ENCODE results near the gene TRAF3IP1. TPM values are rescaled to one million over a fixed set of nuclear protein-coding genes. Genes with fewer than 3 reads are reported as not detected.
"Not testable (repeated sequence)": the region's sequence is repeated elsewhere in the genome, so short reads cannot be mapped to it uniquely, and the experiment has no call there.

Gene TRAF3IP1
- total RNA-seq, 2 experiments from 2014 or later: 5.4 to 7.0 TPM

DNA sequence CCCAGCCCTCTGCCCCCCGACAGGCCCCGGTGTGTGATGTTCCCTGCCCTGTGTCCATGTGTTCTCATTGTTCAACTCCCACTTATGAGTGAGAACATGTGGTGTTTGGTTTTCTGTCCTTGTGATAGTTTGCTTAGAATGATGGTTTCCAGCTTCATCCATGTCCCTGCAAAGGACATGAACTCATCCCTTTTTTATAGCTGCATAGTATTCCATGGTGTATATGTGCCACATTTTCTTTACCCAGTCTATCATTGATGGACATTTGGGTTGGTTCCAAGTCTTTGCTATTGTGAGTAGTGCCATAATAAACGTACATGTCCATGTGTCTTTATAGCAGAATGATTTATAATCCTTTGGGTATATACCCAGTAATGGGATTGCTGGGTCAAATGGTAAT, 52.0 kb downstream of the TRAF3IP1 start:
- H3K9me3 Mint-ChIP-seq; DNase-seq; POLR2A ChIA-PET; H3K4me3 Mint-ChIP-seq; H3K27ac Mint-ChIP-seq; CTCF ChIA-PET; H3K27me3 Mint-ChIP-seq; H3K36me3 Mint-ChIP-seq (ENCODE audit: low read depth): not testable (repeated sequence)
- H3K4me1 Mint-ChIP-seq: peaks cover 17% of the 10 kb centered on the region

DNA sequence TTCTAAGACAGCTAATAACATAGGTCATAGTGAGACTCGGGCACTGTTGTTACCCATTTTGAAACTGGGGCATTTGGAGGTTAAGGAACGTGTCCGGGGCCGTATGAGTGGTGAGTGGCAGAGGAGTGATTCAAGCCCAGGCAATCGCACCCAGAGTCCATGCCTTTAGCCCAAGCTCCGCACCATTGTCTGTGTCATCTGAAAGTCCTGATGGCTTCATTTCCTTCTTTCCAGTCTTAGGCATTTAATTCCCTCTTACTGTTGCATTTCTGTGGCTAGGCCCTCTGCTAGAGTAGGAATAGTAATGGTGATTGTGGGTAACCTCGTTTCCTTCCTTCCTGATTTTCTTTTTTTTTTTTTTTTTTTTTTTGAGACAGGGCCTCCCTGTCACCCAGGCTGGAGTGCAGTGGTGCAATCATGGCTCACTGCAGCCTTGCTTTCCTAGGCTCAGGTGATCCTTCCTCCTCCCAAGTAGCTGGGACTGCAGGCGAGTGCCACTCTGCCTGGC, 56.6 kb downstream of the TRAF3IP1 start:
- Mint-ChIP-seq H3K27me3 (peaks cover 2% of the 10 kb centered on the region), H3K4me1 (peaks cover 50% of the 10 kb centered on the region), H3K9me3 (peaks cover 10% of the 10 kb centered on the region), H3K27ac (peak overlapping the region; percentile 36), H3K36me3 (ENCODE audit: low read depth) (peaks cover 4% of the 10 kb centered on the region), H3K4me3 (no peak overlapping the region)
- CTCF ChIA-PET: interaction anchor here (1.2 to 2.1 kb wide), 3 partner anchors 10 to 84 kb away, joined by 3 to 11 read pairs (median 6); no protein-coding TSS in a partner anchor
- DNase-seq: peak; percentile 49
- POLR2A ChIA-PET: interaction anchor here (0.7 to 1.3 kb wide), 3 partner anchors 10 to 50 kb away, joined by 3 to 7 read pairs (median 3); no protein-coding TSS in a partner anchor

DNA sequence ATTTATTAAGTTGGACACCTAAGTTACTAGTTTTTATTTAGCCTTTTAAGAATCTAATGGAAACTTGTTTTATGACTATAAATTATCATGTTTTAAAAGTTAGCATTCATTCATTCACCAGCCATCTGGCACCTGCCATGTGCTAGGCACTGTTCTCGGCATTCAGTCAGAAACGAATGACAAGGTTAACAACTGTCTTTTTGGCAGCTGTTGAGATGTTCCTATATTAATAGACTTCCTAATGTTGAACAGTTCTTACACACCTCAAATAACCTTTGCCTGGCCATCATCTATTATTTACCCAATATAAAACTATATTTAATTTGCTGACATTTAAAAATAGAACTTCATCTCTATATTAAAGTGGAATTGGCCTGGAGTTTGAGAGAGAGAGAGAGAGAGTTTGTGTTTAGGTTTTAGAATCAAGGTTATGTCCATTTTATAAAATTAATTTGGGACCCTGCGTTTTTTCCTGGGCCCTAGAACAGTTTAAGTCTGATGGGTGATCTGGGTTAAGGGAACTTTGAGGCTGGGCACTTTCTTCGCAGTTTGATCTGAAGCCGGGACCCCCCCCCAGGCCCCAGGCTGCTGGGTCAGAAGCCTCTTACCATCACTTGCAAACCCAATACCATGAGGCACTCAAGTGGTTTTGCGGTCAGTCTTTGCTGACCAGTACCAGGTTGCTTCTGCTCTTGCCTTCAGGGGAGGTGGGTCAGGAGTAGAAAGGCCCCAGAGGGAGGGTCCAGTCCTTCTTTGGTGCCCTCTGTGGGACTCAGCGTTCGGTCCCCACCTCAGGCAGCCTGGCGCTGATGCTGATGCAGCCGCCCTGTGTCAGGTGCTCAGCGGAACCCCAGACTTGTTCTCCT, 58.1 kb downstream of the TRAF3IP1 start:
- peaks cover 2% of the 10 kb centered on the region for H3K27me3 Mint-ChIP-seq
- H3K36me3 Mint-ChIP-seq (ENCODE audit: low read depth): peaks cover 4% of the 10 kb centered on the region
- peaks cover 3% of the 10 kb centered on the region for H3K9me3 Mint-ChIP-seq
- no peak overlapping the region for H3K27ac Mint-ChIP-seq
- no peak overlapping the region for H3K4me3 Mint-ChIP-seq
- ChIA-PET CTCF (interaction anchor here (1.5 to 2.1 kb wide), 2 partner anchors 9 to 12 kb away, joined by 3 to 11 read pairs; no protein-coding TSS in a partner anchor), POLR2A (no interaction called here)
- DNase-seq: no peak
- H3K4me1 Mint-ChIP-seq: peaks cover 51% of the 10 kb centered on the region

DNA sequence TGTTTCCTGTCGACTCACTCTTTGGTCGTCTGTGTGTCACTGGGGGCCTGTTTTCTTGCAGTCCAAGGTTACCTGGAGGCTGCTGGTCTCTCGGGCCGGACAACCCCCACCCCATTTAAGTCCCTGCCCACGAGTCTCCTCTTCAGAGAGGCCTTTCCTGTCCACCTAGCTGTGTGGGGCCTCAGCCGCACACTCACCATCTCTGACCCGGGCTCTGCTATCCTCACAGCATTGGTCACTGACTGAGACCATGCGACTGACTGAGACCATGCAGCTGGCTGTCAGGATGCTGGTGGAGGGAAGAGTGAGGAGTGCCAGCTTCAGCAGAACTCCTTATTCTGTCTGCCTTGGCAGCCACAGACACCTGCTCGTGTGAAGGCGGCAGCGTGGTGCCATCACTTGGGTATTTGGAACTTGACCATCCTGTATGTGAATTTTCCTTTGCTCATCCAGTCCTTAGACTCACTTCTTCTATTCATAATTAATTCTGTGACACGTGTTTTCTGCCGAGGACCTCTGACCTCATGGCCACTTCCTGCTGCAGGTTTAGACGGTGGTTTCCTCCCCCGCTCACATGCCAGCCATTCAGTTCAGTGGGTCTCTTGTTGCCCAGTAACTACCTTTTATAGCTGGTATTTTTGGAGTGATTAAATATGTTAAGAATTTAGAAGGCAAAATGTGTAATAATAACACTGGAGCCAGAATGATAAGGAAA, 58.9 kb downstream of the TRAF3IP1 start:
- POLR2A ChIA-PET: interaction anchor here (1.0 kb wide), 1 partner anchor 94 kb away, joined by 3 read pairs; no protein-coding TSS in a partner anchor
- no peak overlapping the region for H3K4me3 Mint-ChIP-seq
- H3K9me3 Mint-ChIP-seq: no peaks in the 10 kb centered on the region
- H3K4me1 Mint-ChIP-seq: peaks cover 51% of the 10 kb centered on the region
- no peaks in the 10 kb centered on the region for H3K36me3 Mint-ChIP-seq (ENCODE audit: low read depth)
- peaks cover 2% of the 10 kb centered on the region for H3K27me3 Mint-ChIP-seq
- CTCF ChIA-PET: interaction anchor here (1.5 kb wide), 2 partner anchors 8 to 10 kb away, joined by 3 to 6 read pairs; no protein-coding TSS in a partner anchor
- DNase-seq: peak; percentile 66
- no peak overlapping the region for H3K27ac Mint-ChIP-seq

DNA sequence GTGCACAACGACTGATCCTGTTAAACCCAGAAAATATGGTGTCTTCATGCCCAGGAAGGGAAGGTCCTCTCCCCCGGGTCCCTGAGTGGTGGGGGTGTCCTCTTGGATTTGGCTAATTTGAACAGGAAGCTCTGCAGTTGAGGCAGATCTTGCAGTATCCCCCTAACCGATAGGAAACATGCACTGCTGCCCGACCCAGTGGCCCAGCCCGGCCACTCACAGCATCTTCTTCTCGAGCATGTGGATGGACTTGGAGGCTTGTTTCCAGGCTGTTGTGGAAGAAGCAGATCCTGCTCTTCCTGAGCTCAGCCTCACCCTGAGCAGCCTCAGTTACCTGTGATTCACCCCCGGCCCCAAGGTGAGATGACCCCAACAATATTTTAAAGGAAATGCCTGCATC, 60.0 kb downstream of the TRAF3IP1 start:
- CTCF ChIA-PET: interaction anchor here (1.5 kb wide), 1 partner anchor 10 kb away, joined by 6 read pairs; no protein-coding TSS in a partner anchor
- Mint-ChIP-seq H3K4me1 (peaks cover 50% of the 10 kb centered on the region), H3K36me3 (ENCODE audit: low read depth) (no peaks in the 10 kb centered on the region), H3K9me3 (no peaks in the 10 kb centered on the region), H3K27me3 (peaks cover under 1% of the 10 kb centered on the region), H3K4me3 (no peak overlapping the region), H3K27ac (no peak overlapping the region)
- POLR2A ChIA-PET: interaction anchor here (1.0 kb wide), 1 partner anchor 95 kb away, joined by 3 read pairs; no protein-coding TSS in a partner anchor
- no peak for DNase-seq

DNA sequence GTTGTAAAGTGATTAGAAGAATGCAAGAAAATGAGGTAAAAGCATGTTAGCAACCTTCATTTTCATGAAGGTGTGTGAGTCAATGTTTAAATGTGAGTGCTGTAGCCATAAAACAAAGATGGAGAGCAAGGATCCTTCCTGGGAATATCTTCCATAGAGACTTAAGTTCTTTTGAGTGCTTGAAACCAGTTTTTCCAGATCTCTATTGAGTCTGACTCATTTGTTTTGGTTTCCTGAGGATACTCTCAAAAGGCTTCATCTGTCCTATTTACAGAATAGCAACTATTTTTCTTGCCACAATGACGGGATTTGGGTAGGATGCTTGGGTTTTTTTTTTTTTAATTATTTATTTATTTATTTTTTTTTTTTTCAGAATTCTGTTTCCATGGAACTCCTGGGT, 60.5 kb downstream of the TRAF3IP1 start:
- Mint-ChIP-seq H3K27ac (no peak overlapping the region), H3K27me3 (no peaks in the 10 kb centered on the region), H3K36me3 (ENCODE audit: low read depth) (no peaks in the 10 kb centered on the region), H3K4me3 (no peak overlapping the region), H3K9me3 (no peaks in the 10 kb centered on the region), H3K4me1 (peaks cover 50% of the 10 kb centered on the region)
- CTCF ChIA-PET: no interaction called here
- POLR2A ChIA-PET: no interaction called here
- no peak for DNase-seq

DNA sequence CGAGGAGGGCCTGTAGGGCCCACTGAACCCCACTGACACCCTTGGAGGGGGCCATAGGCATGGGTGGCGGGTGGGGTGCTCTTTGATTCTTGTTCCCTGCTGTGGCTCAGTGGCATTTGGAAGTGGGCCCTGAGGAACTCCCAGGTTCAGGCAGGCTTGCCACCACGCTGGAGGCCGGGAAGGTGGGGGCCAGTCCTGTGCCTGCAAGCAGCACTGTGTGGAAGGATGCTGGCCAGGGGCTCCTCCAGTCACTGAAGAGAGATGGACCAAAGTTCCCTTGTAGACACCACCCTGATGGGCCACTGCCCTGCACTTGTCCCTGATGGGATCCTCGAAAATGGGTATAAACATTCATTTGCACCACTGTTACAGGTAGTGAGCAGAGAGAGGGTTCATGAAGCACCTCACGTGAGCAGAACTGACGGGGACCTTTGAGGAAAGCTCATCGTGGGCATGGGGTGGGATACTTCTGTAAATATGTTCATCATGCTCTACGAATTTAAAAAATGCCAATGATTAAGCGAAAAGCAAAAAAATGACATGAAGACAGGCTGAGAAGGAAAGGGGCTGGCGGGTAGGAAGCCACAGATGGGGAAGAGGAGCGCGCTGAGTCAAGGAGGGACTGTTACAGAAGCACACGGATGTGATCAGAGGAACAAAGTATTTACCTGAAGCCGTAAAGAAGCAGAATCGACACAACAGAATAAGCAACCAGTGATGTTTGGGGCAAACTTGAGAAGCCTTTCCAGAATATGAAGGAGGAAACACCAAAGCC, 61.2 kb downstream of the TRAF3IP1 start:
- CTCF ChIA-PET: interaction anchor here (1.1 kb wide), 1 partner anchor 11 kb away, joined by 4 read pairs; no protein-coding TSS in a partner anchor
- no peaks in the 10 kb centered on the region for H3K36me3 Mint-ChIP-seq (ENCODE audit: low read depth)
- no peaks in the 10 kb centered on the region for H3K27me3 Mint-ChIP-seq
- no peaks in the 10 kb centered on the region for H3K9me3 Mint-ChIP-seq
- DNase-seq: no peak
- no peak overlapping the region for H3K4me3 Mint-ChIP-seq
- peaks cover 47% of the 10 kb centered on the region for H3K4me1 Mint-ChIP-seq
- H3K27ac Mint-ChIP-seq: no peak overlapping the region
- POLR2A ChIA-PET: no interaction called here

DNA sequence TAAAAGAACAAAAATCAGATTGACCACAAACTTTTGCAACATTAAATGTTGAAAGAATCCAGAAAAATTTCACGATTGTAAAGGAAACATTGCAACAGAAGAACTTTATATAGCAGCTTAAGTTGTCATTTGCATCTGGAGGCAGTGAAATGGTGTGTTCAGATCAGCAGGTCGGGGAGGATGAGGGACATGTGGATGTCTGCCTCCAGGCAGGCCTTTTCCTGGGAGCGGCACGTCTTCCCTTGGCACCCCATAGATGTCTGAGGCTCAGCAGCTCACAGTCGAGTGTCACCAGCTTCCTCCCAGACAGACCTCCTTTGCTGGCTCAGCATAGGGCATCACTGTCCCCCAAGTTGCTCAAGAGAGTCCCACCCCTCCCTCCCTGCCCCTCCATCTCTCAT, 62.1 kb downstream of the TRAF3IP1 start:
- peaks cover 45% of the 10 kb centered on the region for H3K4me1 Mint-ChIP-seq
- no peak overlapping the region for H3K27ac Mint-ChIP-seq
- CTCF ChIA-PET: interaction anchor here (1.1 kb wide), 1 partner anchor 12 kb away, joined by 4 read pairs; no protein-coding TSS in a partner anchor
- no peak for DNase-seq
- H3K36me3 Mint-ChIP-seq (ENCODE audit: low read depth): no peaks in the 10 kb centered on the region
- POLR2A ChIA-PET: no interaction called here
- no peak overlapping the region for H3K4me3 Mint-ChIP-seq
- no peaks in the 10 kb centered on the region for H3K9me3 Mint-ChIP-seq
- H3K27me3 Mint-ChIP-seq: no peaks in the 10 kb centered on the region

DNA sequence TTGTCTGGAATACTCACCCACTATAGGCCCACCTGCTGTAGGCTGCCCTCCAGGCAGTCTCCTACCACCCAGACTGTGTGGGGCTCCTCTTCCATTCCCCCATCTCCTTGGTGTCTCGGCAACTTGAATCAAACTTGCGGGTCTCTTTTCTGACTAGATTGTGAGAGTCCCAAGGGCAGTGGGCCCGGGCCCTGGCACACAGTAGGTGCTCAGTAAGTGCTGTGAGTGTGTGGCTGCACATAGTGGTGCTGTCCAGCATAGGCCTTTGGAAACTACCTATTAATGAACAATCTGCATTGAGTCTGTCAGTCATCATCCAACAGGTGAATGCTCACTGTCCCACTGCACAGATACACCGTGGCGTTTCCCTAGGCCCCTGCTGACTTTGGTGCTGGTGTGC, 62.8 kb downstream of the TRAF3IP1 start:
- Mint-ChIP-seq H3K4me1 (peaks cover 42% of the 10 kb centered on the region), H3K4me3 (no peak overlapping the region), H3K27me3 (no peaks in the 10 kb centered on the region), H3K27ac (no peak overlapping the region), H3K9me3 (no peaks in the 10 kb centered on the region), H3K36me3 (ENCODE audit: low read depth) (no peaks in the 10 kb centered on the region)
- no peak for DNase-seq
- POLR2A ChIA-PET: no interaction called here
- CTCF ChIA-PET: no interaction called here

DNA sequence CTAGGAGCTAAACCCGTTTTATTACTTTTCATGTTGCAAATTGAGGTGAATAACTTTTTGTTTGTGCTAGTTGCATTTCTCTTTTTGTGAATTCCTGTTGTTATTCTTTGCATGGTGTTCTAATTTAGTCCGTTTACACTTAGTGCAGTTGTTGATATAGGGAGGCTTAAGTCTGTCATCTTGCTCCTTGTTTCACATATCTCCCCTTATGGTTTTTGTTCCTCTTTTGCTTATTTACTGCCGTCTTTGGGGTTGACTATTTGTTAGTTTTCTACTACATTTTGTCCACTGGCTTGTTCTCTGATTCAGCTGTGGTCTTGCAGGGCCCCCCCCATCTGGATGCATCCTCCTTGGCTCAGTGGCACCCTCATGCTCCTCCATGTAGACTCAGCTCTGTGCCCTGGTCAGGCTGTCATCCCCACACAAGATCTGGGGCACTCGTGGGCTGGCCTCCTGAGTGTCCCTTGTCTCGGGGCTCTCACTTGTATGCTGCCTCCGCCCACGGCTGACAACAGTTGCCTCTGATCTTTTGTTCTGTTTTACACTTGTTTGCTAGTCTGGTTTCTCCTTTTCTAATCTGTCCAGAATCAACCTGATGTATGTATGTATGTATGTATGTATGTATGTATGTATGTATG, 63.5 kb downstream of the TRAF3IP1 start:
- H3K27me3 Mint-ChIP-seq: no peaks in the 10 kb centered on the region
- H3K4me1 Mint-ChIP-seq: peaks cover 35% of the 10 kb centered on the region
- ChIA-PET POLR2A (no interaction called here), CTCF (interaction anchor here (1.1 to 1.4 kb wide), 2 partner anchors 13 to 50 kb away, joined by 3 read pairs; no protein-coding TSS in a partner anchor)
- no peak overlapping the region for H3K27ac Mint-ChIP-seq
- H3K4me3 Mint-ChIP-seq: no peak overlapping the region
- DNase-seq: no peak
- no peaks in the 10 kb centered on the region for H3K9me3 Mint-ChIP-seq
- no peaks in the 10 kb centered on the region for H3K36me3 Mint-ChIP-seq (ENCODE audit: low read depth)

DNA sequence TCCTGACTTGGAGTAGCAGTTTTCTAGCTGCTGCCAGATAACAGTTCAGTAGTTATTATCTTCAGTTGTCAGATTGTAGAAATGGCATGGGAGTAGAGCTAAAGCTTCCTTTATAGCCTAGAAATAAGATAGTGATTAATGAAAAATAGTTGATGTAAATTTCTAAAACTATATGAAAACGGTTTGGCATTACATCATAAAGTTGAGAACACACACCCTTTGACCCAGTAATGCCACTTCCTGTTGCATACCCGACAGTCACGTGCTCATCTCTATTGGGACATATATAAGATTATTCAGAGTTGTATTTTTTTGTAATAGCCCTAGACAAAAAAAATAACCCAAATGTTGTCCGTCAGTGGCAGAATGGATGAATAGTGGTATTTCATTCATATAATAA, 67.0 kb downstream of the TRAF3IP1 start:
- CTCF ChIA-PET: interaction anchor here (0.8 to 1.1 kb wide), 2 partner anchors 17 to 26 kb away, joined by 3 to 6 read pairs; no protein-coding TSS in a partner anchor
- no peaks in the 10 kb centered on the region for H3K36me3 Mint-ChIP-seq (ENCODE audit: low read depth)

DNA sequence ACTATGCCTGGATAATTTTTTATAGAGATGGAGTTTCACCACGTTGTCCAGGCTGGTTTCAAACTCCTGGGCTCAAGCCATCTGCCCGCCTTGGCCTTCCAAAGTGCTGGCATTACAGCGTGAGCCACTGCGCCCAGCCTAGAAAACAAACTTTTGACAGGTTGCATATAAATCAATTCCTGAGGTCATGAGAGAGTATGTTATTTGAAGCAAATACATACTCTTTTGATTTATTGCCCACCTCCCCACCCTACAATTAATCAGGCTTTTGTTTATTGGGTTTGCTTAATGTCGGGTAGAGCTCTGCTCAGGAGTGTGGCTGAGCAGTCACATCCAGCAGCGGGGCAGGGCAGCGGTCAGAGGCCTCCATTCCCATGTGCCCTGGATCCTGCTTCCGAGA, 68.5 kb downstream of the TRAF3IP1 start:
- CTCF ChIA-PET: no interaction called here
- H3K9me3 Mint-ChIP-seq: no peaks in the 10 kb centered on the region

More for the DNA sequence above, 67.0 kb downstream of the TRAF3IP1 start:
- POLR2A ChIA-PET: interaction anchor here (1.0 kb wide), 1 partner anchor 11 kb away, joined by 3 read pairs; no protein-coding TSS in a partner anchor
- DNase-seq: no peak
- Mint-ChIP-seq H3K4me1 (peaks cover 10% of the 10 kb centered on the region), H3K4me3 (no peak overlapping the region), H3K9me3 (no peaks in the 10 kb centered on the region), H3K27ac (no peak overlapping the region), H3K27me3 (no peaks in the 10 kb centered on the region)

More for the DNA sequence above, 68.5 kb downstream of the TRAF3IP1 start:
- Mint-ChIP-seq H3K27me3 (peaks cover 2% of the 10 kb centered on the region), H3K27ac (no peak overlapping the region), H3K4me3 (no peak overlapping the region), H3K36me3 (ENCODE audit: low read depth) (no peaks in the 10 kb centered on the region), H3K4me1 (peaks cover 10% of the 10 kb centered on the region)
- DNase-seq: no peak
- POLR2A ChIA-PET: no interaction called here

Measured in activated CD4-positive, alpha-beta memory T cell treated with anti-CD3 and anti-CD28 coated beads, Interleukin-2, amount 10 ng/mL, durations not matched to agents 7 days and 5 days (primary cell).